GM12878 (cell line): ENCODE measurements around the gene ZBED5. TPM values are rescaled to one million over a fixed set of nuclear protein-coding genes. Genes with fewer than 3 reads are reported as not detected.

Experiments used
- ATAC-seq: fragments of 200-7000 bp; cut with Tn5 transposase; 3 replicates; pipeline ENCODE4 v1.9.1; 2020; ENCODE audit warnings: mild to moderate bottlenecking, moderate library complexity
- BruUV-seq: library from RNA; stranded (reverse); fragments of 400-500 nt; replicated peaks from 2 replicates; lab custom pipeline; 2021; lab: Mats Ljungman, UMichigan
- CTCF ChIA-PET: fragments of 300-600 bp; sonication (Branson Sonifier 250); formaldehyde crosslinking; extraction: SDS; loops from one replicate; lab custom pipeline; 2021; ENCODE audit warnings: inconsistent platforms; lab: Yijun Ruan, JAX
- POLR2A ChIA-PET: fragments of 350-600 bp; formaldehyde crosslinking; extraction: SDS; loops from one replicate; lab custom pipeline; 2021; ENCODE audit warnings: inconsistent platforms; lab: Charles Lee
- RAD21 ChIA-PET: fragments of 300-600 bp; sonication (Branson Sonifier 250); formaldehyde crosslinking; loops from one replicate; lab custom pipeline; 2023; ENCODE audit warnings: antibody characterized with exemption; ENCODE audit not compliant: unreplicated experiment; lab: Charles Lee
- SMC1A ChIA-PET: fragments of 300-600 bp; sonication (Branson Sonifier 250); formaldehyde crosslinking; loops from one replicate; lab custom pipeline; 2023; ENCODE audit not compliant: unreplicated experiment, uncharacterized antibody; lab: Charles Lee
- DNase-seq: peaks from one replicate; pipeline ENCODE4 v3.0.0-alpha.2; 2011; ENCODE audit warnings: low read depth, low spot score
- FAIRE-seq: peaks from 3 replicates; lab custom pipeline; 2011; peaks lifted over from hg19 to GRCh38; lab: Jason Lieb, UNC
- H2AFZ ChIP-seq: 2 replicates; pipeline ENCODE4 v1.6.0; 2011; ENCODE audit warnings: low read depth, low read length, control low read depth; ENCODE audit not compliant: control insufficient read depth
- H3K27ac ChIP-seq: 2 replicates; pipeline ENCODE4 v1.5.1; 2011; ENCODE audit warnings: control low read depth; ENCODE audit not compliant: control insufficient read depth, insufficient read depth
- H3K27me3 ChIP-seq, 2 experiments: replicated peaks in 1 of 2; 2 replicates each; pipeline versions ENCODE4 v1.6.0 to v1.6.1; 2011; ENCODE audit warnings: low read length in 1 of 2; ENCODE audit not compliant: control insufficient read depth in 2 of 2, insufficient read depth in 2 of 2
- H3K36me3 ChIP-seq, 2 experiments: 2 replicates each; pipeline ENCODE4 v1.5.1; 2011; ENCODE audit warnings: low read length in 1 of 2; ENCODE audit not compliant: control insufficient read depth in 2 of 2, insufficient read depth in 2 of 2
- H3K4me1 ChIP-seq: 2 replicates; pipeline ENCODE4 v1.6.1; 2011; ENCODE audit warnings: mild to moderate bottlenecking, low read length, moderate library complexity, mixed read lengths; ENCODE audit not compliant: control insufficient read depth, insufficient read depth
- H3K4me2 ChIP-seq: 2 replicates; pipeline ENCODE4 v1.6.0; 2011; ENCODE audit warnings: control low read depth; ENCODE audit not compliant: control insufficient read depth, insufficient read depth
- H3K4me3 ChIP-seq: fragments of 200-600 bp; sonication (generic); 2 replicates; pipeline ENCODE4 v1.5.1; 2016
- H3K79me2 ChIP-seq: 2 replicates; pipeline ENCODE4 v1.6.0; 2011; ENCODE audit warnings: low read length; ENCODE audit not compliant: control insufficient read depth, insufficient read depth
- H3K9ac ChIP-seq: 2 replicates; pipeline ENCODE4 v1.8.0; 2011; ENCODE audit warnings: low read length, control low read depth, mixed read lengths; ENCODE audit not compliant: control insufficient read depth, insufficient read depth
- H3K9me3 ChIP-seq: replicated peaks from 3 replicates; pipeline ENCODE4 v1.5.1; 2011; ENCODE audit warnings: mild to moderate bottlenecking, low read length; ENCODE audit not compliant: control insufficient read depth, insufficient read depth
- H4K20me1 ChIP-seq: 2 replicates; pipeline ENCODE4 v1.6.0; 2011; ENCODE audit not compliant: control insufficient read depth, insufficient read depth
- IRF4 ChIP-seq: IDR thresholded peaks from 2 replicates; pipeline ENCODE4 v1.6.1; 2011; ENCODE audit warnings: low read depth, low read length
- MEF2A ChIP-seq: IDR thresholded peaks from 2 replicates; pipeline ENCODE4 v1.6.1; 2011; ENCODE audit warnings: low read depth, mild to moderate bottlenecking, low read length, moderate library complexity; ENCODE audit not compliant: insufficient read depth
- RCOR1 ChIP-seq: conservative IDR thresholded peaks from 2 replicates; pipeline ENCODE4 v1.6.1; 2012; ENCODE audit warnings: low read depth, low read length, improper control_type of control experiment
- RFX5 ChIP-seq: IDR thresholded peaks from 2 replicates; pipeline ENCODE4 v1.6.1; 2011; ENCODE audit warnings: low read depth, low read length, improper control_type of control experiment
- SPI1 ChIP-seq: IDR thresholded peaks from 2 replicates; pipeline ENCODE4 v1.6.1; 2011; ENCODE audit warnings: low read depth, mild to moderate bottlenecking, low read length, moderate library complexity, borderline replicate concordance; ENCODE audit not compliant: insufficient read depth
- YY1 ChIP-seq: IDR thresholded peaks from 2 replicates; pipeline ENCODE4 v1.6.1; 2011; ENCODE audit warnings: low read depth, mild to moderate bottlenecking, low read length
- WGBS: methylation state at CpG from one replicate; pipeline ENCODE4 v1.1.6; 2016; ENCODE audit warnings: low lambda C conversion rate; ENCODE audit not compliant: insufficient replicate concordance, insufficient coverage; ENCODE audit errors: missing lambda C conversion rate; 5-methylcytosine and 5-hydroxymethylcytosine counted together
- in situ Hi-C: fragments of 300-500 bp; cut with MboI; formaldehyde crosslinking; loops from 9 replicates; pipeline ENCODE4 v1.14.3; 2018; ENCODE audit warnings: mixed read lengths
- intact Hi-C: fragments of 100-400 bp; cut with micrococcal nuclease; formaldehyde crosslinking; loops from one replicate; pipeline ENCODE4 v1.14.2; 2022; ENCODE audit not compliant: unreplicated experiment
- polyA plus RNA-seq, 11 experiments: library from polyadenylated mRNA; depleted of rRNA in 4 of 11; unstranded in 6 of 11; stranded (reverse) in 5 of 11; fragments of >200 nt; fragmentation: Nextera tagmentation in 4 of 11; fragmentation: Illumina TruSeq in 1 of 11; extraction: Ambion mirVana in 4 of 11; extraction: Trizol in 1 of 11; gene quantifications; 1 replicate in 1 of 11; 2 replicates in 10 of 11; pipeline versions ENCODE4 v1.2.1 to v1.2.3, GENCODE V29; 2011 to 2016; ENCODE audit warnings: inconsistent platforms in 2 of 11, missing spikeins in 2 of 11, low read depth in 1 of 11
- total RNA-seq, 4 experiments: library from RNA; depleted of rRNA in 3 of 4; stranded (reverse); fragments of >200 nt in 3 of 4; fragmentation: Illumina TruSeq in 1 of 4; extraction: Trizol in 1 of 4; gene quantifications; 2 replicates each; pipeline versions ENCODE4 v1.2.1 to v1.2.3, GENCODE V29; 2013 to 2021
- TF ChIP-seq, protein P1 (sequence below): fragments of 150-350 bp; IDR thresholded peaks from 2 replicates; pipeline ENCODE4 v1.6.1; 2016; ENCODE audit warnings: low read depth, low read length

The ZBED5 gene
- total and polyA plus RNA-seq, 10 of the 15 experiments (the other 5 are each of a cell fraction or from before 2014, with no cell fraction given), result 27.3 to 86.8 (median 37.6) TPM

DNA sequence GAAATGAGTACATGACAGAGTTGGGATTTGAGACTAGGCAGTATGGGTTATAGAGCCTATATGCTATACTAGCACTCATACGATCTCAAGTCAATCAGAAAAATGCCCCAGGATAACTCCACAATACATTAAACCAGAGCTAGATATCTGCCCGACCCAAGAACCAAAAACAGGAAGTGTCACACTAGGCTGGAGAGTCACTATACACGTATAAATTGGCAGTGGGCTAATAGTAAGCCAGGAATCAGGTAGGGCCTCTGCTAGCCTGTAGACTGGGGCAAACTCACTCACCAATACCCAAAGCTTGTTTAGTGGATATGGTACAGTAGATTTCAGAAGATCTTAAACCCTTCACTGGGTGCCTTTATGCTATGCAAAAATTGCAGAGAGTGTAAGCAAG, 33.0 kb downstream of the ZBED5 start:
- intact Hi-C loops, result loop anchor here (5.0 kb wide), 1 partner anchor 32 kb away; the partner anchor contains the start of gene ZBED5
- FAIRE-seq, result no peak
- in situ Hi-C loops, result no loop called here

DNA sequence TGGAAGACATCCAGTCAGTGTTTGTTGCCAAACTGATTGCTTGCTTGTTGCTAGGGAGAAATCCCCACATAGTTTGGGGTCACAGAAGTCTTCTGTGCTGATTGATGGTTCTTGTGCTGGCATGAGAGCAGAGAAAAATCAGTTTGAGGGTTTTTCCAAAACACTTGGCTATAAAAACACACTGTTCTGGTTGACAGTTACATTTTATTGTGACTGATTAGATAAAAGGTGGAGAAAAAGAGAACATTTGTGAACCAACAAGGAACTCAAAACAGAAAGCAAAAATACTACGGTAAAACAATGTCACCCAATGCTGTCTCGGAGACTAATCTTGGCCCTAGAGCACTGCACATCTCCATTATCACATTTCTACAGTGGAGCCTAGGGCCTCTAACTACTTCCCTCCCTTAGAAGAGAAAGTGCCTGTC, 34.7 kb downstream of the ZBED5 start:
- DNase-seq (peak; percentile 15), ATAC-seq (peak; percentile 75), FAIRE-seq (no peak)
- Histone ChIP-seq H3K4me2 (peak overlapping the region; percentile 61), H3K4me3 (peak overlapping the region; percentile 7), H2AFZ (peak overlapping the region; percentile 53), H3K4me1 (peaks cover 8% of the 10 kb centered on the region; the same call in 1 of the 2 replicates), H3K27me3 (no peaks in the 10 kb centered on the region), H3K36me3 (no peaks in the 10 kb centered on the region), H3K9me3 (no peaks in the 10 kb centered on the region), H3K79me2 (no peaks in the 10 kb centered on the region), H4K20me1 (no peaks in the 10 kb centered on the region), H3K27ac (0 out of 2 replicates have a peak overlapping the region, but pooled peaks have one; percentile 45), H3K9ac (no peak overlapping the region)
- POLR2A ChIA-PET, result no interaction called here
- in situ Hi-C loops (no loop called here), intact Hi-C loops (loop anchor here (5.0 kb wide), 1 partner anchor 34 kb away; the partner anchor contains the start of gene ZBED5)
- CTCF ChIA-PET, result interaction anchor here (0.7 kb wide), 1 partner anchor 35 kb away, joined by 3 read pairs; no protein-coding TSS in a partner anchor
- TF ChIP-seq RFX5 (peak; percentile 83), YY1 (0 out of 2 replicates have a peak, but pooled peaks have one; percentile 11), RCOR1 (no peak), MEF2A (no peak)
- TF ChIP-seq, protein P1, sequence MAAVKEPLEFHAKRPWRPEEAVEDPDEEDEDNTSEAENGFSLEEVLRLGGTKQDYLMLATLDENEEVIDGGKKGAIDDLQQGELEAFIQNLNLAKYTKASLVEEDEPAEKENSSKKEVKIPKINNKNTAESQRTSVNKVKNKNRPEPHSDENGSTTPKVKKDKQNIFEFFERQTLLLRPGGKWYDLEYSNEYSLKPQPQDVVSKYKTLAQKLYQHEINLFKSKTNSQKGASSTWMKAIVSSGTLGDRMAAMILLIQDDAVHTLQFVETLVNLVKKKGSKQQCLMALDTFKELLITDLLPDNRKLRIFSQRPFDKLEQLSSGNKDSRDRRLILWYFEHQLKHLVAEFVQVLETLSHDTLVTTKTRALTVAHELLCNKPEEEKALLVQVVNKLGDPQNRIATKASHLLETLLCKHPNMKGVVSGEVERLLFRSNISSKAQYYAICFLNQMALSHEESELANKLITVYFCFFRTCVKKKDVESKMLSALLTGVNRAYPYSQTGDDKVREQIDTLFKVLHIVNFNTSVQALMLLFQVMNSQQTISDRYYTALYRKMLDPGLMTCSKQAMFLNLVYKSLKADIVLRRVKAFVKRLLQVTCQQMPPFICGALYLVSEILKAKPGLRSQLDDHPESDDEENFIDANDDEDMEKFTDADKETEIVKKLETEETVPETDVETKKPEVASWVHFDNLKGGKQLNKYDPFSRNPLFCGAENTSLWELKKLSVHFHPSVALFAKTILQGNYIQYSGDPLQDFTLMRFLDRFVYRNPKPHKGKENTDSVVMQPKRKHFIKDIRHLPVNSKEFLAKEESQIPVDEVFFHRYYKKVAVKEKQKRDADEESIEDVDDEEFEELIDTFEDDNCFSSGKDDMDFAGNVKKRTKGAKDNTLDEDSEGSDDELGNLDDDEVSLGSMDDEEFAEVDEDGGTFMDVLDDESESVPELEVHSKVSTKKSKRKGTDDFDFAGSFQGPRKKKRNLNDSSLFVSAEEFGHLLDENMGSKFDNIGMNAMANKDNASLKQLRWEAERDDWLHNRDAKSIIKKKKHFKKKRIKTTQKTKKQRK, result no peak
- SMC1A ChIA-PET, result interaction anchor here (0.9 kb wide), 1 partner anchor 14 kb away, joined by 3 read pairs; the partner anchor contains the start of gene EIF4G2
- 100% methylated on average over 2 of the region's 2 CpGs for WGBS
- BruUV-seq, result no TSS peak
- RAD21 ChIA-PET, result no interaction called here

More for the DNA sequence above, 33.0 kb downstream of the ZBED5 start:
- ATAC-seq, result peak; percentile 83
- 13% methylated on average over 3 of the region's 3 CpGs for WGBS
- H3K79me2 ChIP-seq, result no peaks in the 10 kb centered on the region
- no peak for DNase-seq
- no peaks in the 10 kb centered on the region for H3K9me3 ChIP-seq
- H3K4me1 ChIP-seq, result peaks cover 8% of the 10 kb centered on the region; the same call in 1 of the 2 replicates
- peak overlapping the region; percentile 12 for H3K4me2 ChIP-seq
- no peaks in the 10 kb centered on the region for H3K27me3 ChIP-seq
- no peak overlapping the region for H3K9ac ChIP-seq
- ChIA-PET SMC1A (interaction anchor here (0.9 to 1.0 kb wide), 2 partner anchors 9 to 15 kb away, joined by 3 read pairs; no protein-coding TSS in a partner anchor), POLR2A (interaction anchor here (0.7 to 1.4 kb wide), 4 partner anchors 9 to 33 kb away, joined by 3 to 6 read pairs (median 4); partner anchors contain the start of genes EIF4G2 and ZBED5), RAD21 (no interaction called here), CTCF (interaction anchor here (1.0 to 1.6 kb wide), 2 partner anchors 32 kb away, joined by 3 to 8 read pairs; no protein-coding TSS in a partner anchor)
- H3K36me3 ChIP-seq, result no peaks in the 10 kb centered on the region
- no peaks in the 10 kb centered on the region for H4K20me1 ChIP-seq
- H2AFZ ChIP-seq, result peak overlapping the region; percentile 73
- TF ChIP-seq IRF4 (no peak), SPI1 (peak; percentile 95)
- BruUV-seq, result no TSS peak
- peak overlapping the region; percentile 4; the same call in 1 of the 2 replicates for H3K27ac ChIP-seq
- H3K4me3 ChIP-seq, result 0 out of 2 replicates have a peak overlapping the region, but pooled peaks have one; percentile 7
